HG03575 (cell line): Measurements from ENCODE around the gene AHCYL2.
"Not testable (repeated sequence)": the region's sequence is repeated elsewhere in the genome, so short reads cannot be mapped to it uniquely, and the experiment has no call there.

Experiments used
- ATAC-seq: cut with Tn5 transposase; IDR thresholded peaks from one replicate; pipeline ENCODE4 v1.9.1; 2021; ENCODE audit not compliant: unreplicated experiment, insufficient number of reproducible peaks, low FRiP score; ENCODE audit errors: extremely low read depth

The AHCYL2 gene

GRCh38 chr7:129433847-129434674 is 209.2 kb downstream of the AHCYL2 start, which contains the start of gene STRIP2:
Gene STRIP2 (plus strand): TSS chr7:129434432. CDS start chr7:129434473, 41 bp downstream.
- peak; percentile 47 for ATAC-seq

DNA sequence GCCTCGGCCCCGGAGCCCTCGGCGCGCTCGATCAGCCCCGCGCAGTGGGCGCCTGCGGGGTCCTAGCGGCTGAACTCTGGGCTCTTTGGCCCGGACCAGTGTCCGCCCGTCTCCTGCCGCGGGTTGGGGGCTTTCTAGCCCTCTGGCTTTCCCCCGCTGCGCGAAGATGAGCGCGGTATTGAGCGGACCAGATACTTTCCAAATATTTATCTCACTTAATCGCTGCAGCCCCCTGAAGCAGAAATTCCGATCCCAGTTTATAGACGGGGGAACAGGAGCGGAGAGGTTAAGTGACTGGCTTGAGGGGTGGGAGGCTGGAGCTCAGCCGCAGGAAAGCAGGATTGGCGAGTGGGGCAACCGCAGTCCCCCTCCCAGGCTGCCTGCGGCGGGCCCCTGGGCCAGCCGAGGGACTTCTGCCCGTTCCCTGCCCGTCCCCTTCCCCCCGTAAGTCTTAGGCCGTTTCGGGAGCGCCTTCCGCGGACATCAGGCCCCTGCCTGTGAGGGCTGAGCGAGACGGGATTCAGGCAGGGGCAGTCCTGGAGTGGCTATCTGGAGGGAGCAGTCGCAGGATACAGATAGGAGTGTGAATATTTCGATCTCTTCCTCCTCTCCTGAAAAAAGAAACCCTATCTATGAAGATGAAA is 210.0 kb downstream of the AHCYL2 start:
- no peak for ATAC-seq

DNA sequence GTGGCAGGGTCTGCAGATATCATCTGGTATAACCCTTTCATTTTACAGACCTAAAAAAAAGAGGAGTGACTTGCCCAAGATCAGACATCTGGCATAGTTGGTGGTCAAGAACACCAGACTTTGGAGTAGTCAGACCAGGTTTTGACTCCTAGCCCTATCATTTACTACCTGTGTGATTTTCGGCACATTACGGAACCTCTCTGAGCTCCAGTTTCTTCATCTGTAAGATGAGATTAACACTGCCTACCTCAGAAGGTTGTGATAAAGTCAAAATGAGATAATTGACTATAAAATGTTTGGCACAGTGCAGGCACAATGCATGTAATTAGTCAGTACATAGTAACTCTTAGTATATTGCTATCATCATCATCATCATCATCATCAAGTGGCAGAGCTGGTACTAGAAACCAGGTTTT is 210.6 kb downstream of the AHCYL2 start:
- ATAC-seq, result no peak

DNA sequence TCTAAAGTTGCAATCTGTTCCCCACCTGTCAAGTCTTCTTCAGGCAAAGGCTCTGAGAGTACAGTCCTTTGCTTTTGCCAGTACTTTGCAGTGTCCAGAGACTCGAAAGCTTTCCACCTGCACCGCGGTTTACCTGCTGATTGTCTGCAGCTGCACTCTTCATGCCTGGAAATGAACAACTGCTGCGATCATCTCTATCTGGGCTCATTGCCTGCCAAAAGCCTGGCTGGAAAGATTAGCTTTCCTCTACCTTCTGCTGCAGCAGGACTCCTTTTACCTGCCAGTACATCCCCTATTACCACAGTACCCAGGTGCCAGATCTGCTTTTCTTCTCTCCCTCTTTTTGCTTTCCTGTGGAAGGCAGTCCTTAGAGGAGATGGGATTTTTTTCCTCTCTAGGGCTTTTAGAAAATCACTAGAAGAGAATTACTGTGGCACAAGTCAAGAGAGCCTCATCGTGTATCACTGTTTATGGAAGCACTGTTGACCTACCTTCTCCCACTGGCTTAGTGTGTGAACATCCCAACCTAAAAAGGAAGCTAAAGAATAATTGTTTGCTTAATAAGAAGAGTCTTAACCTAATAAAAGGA is 211.6 kb downstream of the AHCYL2 start:
- no peak for ATAC-seq

DNA sequence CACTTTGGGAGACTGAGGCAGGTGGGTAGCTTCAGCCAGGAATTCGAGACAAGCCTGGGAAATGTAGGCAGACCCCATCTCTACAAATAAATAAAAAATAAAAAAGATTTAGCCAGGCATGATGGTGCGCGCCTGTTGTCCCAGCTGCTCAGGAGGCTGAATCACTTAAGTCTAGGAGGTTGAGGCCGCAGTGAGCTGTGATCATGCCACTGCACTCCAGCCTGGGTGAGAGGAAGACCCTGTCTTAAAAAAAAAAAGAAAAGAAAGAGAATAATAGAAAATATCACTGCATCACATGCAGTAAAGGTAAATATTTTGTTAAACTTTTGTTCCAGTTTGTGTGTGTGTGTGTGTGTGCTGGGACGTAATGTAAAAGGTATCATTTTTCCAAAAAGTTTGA is 212.4 kb downstream of the AHCYL2 start:
- ATAC-seq, result no peak

DNA sequence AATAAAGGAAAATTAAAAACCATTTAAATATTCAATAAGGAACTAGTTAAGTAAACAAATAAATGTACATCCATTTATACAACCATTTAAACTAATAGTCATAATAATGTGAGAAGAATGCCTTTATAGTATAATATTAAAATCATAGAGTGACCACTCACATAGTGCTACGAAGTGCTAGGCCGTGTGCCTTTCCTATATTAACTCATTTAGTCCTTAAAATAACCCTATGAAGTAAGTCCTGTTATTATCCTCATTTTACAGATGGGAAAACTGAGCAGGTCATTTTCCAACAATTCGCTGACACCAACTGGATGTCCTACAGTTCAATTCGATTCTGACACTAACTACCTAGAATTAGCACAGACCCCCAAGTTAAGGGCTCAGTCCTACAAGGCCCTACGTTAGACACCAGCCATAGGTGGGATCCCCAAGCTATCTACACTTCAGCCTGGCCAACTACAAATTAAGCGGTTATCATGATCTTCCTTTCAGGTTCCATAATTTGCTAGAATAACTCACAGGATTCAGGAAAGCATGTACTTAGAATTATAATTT is 213.5 kb downstream of the AHCYL2 start:
- no peak for ATAC-seq

DNA sequence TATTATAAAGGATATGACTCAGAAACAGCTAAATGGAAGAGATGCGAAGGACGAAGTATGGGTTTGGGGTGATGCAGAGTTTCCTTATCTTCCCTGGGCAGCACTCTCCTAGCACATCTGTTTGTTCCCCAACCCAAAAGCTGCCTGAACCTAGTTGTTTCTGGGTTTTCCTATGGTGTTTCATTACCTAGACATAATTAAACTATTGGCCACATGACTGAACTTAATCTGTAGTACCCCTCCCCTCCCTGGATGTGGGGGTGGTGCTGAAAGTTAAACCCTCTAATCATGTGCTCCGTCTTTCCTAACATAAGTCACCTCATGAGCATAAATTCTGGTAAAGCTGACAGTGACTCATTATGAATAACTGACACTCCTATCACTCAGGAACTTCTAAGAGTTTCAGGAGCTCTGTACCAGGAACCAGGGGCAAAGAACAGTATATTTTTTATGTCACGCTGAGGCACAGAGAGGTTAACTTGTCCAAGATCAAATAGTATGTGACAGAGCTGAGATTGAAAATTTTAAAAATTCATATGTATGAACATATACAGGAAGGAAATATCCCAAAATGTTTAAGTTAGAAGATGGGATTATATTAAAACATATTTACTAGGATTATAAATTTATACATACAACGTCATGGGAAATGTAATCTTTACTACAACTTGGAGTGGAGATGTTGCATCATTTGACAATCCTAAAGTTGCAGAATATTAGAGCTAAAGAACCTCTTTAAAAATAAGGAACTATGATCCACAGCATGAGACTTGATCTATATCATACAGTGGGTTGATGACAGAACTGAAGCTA is 214.2 kb downstream of the AHCYL2 start:
- ATAC-seq, result no peak

DNA sequence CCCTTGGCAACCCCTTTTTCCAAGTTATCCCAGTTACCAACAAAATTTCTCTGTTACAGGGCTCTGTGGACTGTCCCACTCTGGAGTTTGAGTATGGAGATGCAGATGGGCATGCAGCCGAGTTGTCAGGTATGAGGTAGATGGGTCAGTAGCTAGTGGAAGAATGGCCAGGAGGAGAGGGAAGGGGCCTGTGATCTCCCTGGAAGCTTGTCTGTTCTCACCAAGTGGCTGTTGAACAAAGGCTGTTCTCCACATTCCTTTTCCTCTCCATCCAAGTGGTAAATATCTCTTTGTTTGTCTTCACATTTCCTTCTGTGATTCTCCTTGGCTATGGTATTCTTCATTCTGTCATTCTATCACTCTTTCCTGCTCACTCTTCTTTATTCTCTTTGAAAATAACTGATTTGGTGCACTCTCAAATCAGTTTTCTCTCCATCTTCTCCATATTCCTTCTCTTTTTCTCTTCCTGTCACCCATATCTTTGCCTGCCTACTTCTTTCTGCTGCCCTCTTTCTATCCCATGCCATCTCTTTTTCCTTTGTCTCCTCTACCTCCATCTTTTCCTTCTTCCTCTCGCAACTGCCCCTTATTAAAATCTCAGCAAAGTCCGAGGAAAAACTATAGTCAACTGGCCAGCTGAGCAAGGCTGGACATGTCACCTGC is 215.3 kb downstream of the AHCYL2 start:
- no peak for ATAC-seq

- ATAC-seq, result no peak
Observed at GRCh38 chr7:129443612-129444011, 218.8 kb downstream of the AHCYL2 start.

GRCh38 chr7:129444776-129445175 is 219.9 kb downstream of the AHCYL2 start:
- not testable (repeated sequence) for ATAC-seq

DNA sequence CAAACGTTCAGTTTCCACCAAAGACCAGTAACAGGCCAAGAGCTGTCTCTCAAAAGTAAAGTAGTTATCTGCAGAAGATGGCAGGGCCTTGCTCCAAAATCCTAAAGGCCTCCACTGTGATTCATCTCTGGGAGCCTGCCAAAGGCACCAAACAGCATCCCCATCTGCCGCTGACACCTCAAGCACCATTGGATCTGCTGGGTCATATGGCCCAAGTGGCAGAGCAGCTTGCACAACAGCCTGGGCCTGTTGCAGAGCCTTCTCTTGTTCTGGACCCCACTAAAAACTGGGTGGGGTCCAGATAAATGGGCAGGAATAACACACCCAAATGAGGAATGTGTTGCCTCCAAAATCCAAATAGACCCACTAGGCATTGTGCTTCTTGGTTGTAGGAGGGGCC is 222.1 kb downstream of the AHCYL2 start:
- not testable (repeated sequence) for ATAC-seq

GRCh38 chr7:129447445-129447844 is 222.6 kb downstream of the AHCYL2 start:
- not testable (repeated sequence) for ATAC-seq

DNA sequence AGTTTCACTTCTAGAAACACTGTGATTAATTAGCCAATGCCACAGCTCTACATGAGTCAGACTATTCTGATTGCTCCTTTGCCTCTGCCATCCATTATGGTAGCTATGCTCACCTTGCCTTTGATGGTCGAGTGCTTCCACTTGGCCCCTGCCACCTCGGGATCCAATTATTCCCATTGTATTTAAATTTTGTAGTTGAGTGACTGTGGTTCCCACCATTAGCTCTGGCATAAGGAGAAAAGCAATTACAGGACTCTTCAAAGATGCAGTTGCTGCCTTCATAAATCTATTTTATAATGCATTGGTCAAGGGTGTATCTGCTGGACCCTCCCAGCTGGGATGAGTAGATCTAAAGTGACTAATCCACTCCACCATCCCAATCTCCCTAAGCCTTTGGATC is 223.8 kb downstream of the AHCYL2 start:
- ATAC-seq, result not testable (repeated sequence)

- no peak for ATAC-seq
Observed at GRCh38 chr7:129450295-129450694, 225.5 kb downstream of the AHCYL2 start.

DNA sequence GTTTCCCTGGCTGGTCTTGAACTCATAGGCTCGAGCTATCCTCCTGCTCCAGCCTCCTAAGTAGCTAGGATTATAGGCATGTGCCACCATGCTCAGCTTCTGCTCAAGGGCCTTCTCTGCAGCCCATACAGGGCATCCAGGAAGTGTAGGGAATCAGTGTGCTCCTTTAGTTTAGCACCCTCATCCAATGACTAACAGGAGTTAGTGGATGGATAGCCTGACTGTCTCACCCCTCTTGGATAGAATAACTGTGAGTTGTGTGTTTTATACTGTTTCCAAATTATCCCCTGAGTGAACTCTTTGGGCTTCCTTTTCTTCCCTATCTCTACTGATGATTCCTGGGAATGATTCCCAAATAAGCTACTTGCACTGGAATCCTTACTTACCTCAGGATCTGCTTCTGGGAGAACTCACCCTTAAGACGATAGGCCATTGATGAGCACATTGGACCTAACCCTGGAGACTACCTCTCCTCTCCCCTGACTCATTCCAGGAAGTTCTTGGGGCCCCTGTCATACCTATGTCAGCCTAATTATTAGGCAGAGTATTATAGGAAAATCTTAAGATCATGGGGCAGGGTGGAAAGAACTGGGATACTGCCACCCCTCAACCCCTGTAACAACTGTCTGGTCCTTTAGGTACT is 227.9 kb downstream of the AHCYL2 start:
- ATAC-seq, result no peak

GRCh38 chr7:129453510-129454248 is 228.8 kb downstream of the AHCYL2 start:
- no peak for ATAC-seq

GRCh38 chr7:129454249-129454551 is 229.4 kb downstream of the AHCYL2 start:
- no peak for ATAC-seq

- ATAC-seq, result no peak
Observed at GRCh38 chr7:129456421-129456820, 231.6 kb downstream of the AHCYL2 start.
